GM12864 (cell line): ENCODE data around the gene HDAC4.

Experiments
- DNase-seq: peaks from one replicate; pipeline ENCODE4 v3.0.0-alpha.2; 2011; ENCODE audit warnings: low read depth
- H3K4me3 ChIP-seq: 2 replicates; pipeline ENCODE4 v1.5.1; 2011; ENCODE audit warnings: mild to moderate bottlenecking, low read depth, low read length, control low read depth
- TF ChIP-seq, protein P1 (sequence below): IDR thresholded peaks from 2 replicates; pipeline ENCODE4 v1.5.1; 2011; ENCODE audit warnings: low read depth, mild to moderate bottlenecking, moderate library complexity, low read length, control low read depth, inconsistent platforms; ENCODE audit errors: missing control alignments

Gene HDAC4

DNA sequence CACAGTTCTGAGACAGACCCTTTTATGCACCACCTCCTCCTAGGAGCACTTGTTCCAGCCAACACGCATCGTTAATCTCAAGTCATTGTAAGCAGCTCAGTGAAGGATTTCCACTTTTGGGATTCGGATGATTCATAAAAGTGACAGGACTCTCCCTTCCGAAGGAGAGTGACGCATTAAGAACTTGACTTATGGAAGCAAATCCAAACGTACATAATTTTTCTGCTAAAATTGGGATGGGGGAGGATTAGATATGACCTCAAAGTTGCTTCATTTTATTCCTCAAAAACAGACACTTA lies 387.2 kb downstream of the HDAC4 start:
- TF ChIP-seq, protein P1, sequence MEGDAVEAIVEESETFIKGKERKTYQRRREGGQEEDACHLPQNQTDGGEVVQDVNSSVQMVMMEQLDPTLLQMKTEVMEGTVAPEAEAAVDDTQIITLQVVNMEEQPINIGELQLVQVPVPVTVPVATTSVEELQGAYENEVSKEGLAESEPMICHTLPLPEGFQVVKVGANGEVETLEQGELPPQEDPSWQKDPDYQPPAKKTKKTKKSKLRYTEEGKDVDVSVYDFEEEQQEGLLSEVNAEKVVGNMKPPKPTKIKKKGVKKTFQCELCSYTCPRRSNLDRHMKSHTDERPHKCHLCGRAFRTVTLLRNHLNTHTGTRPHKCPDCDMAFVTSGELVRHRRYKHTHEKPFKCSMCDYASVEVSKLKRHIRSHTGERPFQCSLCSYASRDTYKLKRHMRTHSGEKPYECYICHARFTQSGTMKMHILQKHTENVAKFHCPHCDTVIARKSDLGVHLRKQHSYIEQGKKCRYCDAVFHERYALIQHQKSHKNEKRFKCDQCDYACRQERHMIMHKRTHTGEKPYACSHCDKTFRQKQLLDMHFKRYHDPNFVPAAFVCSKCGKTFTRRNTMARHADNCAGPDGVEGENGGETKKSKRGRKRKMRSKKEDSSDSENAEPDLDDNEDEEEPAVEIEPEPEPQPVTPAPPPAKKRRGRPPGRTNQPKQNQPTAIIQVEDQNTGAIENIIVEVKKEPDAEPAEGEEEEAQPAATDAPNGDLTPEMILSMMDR = no peak
- DNase-seq = no peak

DNA sequence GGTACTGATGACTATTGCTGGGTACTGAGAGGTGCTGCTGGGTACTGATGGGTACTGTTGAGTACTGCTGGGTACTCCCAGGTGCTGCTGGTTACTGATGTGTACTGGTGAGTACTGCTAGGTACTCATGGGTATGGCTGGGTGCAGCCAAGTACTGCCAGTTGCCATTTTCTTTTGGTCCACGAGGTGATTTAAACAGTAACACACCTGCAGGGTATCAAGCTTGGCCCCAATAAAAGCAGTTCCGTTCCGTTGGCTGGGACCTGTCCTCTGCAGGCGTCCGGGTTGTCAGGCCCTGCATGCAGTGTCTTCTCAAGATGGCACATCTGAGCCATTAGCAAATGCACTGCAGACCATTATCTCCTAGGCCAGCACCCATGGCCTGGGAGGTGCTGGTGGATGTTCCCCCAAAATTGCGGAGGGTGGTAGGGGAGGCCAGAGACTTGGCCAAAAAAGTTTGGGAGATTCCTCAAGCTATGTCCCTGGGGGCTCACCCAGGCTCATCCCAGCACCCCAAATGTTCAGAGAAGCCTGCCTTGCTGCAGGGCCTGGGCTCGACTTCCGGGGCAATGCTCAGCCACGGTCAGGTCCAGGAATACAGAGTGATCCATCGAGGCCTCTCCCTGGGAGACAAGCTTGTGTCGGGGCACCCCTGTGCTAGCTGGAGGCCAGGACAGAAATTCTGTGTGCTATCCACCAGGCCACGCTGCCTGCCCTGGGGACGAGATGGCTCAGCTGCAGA lies 387.7 kb downstream of the HDAC4 start:
- DNase-seq = no peak
- H3K4me3 ChIP-seq = no peak overlapping the region

More for the DNA sequence above, 387.2 kb downstream of the HDAC4 start:
- no peak overlapping the region for H3K4me3 ChIP-seq

GRCh38 chr2:239012228-239012627 lies 388.6 kb downstream of the HDAC4 start:
- TF ChIP-seq, protein P1 = no peak
- DNase-seq = no peak
- no peak overlapping the region for H3K4me3 ChIP-seq

More for the DNA sequence above, 387.7 kb downstream of the HDAC4 start:
- TF ChIP-seq, protein P1 = no peak

- H3K4me3 ChIP-seq = no peak overlapping the region
- TF ChIP-seq, protein P1 = no peak
- DNase-seq = no peak
Measured at GRCh38 chr2:239009589-239009961, 391.2 kb downstream of the HDAC4 start.

DNA sequence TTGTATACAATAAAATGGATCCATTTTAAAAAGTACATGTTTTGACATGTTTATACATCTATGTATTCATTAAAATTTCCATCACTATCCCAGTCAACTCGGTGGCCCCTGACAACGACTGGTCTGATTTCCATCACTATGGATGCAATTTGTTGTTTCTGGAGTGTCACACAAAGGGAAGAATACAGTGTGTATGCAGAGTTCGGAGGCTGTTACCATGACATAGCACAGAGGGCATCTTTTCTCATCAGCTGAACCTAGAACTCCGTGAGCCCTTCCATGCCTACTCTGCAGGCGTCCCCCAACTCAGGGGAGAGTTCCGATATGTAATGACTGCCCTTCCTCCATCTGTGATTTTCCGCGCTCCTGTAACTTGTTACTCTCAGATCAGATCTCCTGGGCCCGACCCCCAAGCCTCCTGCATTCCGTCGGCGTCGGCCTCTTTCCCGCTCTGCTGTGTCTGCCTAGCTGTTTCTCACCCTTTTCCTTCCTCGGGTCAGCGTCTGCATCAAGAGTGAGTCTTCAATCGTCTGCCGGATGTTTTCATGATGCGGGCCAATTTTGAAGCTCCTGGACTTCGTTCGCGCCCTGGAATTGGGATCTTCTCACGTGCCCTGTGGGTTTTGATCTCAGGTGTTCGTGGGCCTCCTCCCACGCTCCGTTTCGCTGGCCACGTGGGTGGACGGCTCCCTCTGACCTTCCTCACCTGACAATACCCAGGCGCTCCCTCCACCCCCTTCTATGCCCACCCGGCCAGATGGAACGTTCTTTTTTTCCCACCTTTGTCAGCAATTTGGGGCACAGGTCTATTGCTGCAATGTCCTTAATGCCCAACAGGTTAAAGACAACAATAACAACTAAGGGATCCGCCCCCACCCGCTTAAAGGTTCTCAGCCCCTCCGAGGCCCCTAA lies 391.9 kb downstream of the HDAC4 start:
- DNase-seq = no peak
- no peak overlapping the region for H3K4me3 ChIP-seq
- TF ChIP-seq, protein P1 = no peak

DNA sequence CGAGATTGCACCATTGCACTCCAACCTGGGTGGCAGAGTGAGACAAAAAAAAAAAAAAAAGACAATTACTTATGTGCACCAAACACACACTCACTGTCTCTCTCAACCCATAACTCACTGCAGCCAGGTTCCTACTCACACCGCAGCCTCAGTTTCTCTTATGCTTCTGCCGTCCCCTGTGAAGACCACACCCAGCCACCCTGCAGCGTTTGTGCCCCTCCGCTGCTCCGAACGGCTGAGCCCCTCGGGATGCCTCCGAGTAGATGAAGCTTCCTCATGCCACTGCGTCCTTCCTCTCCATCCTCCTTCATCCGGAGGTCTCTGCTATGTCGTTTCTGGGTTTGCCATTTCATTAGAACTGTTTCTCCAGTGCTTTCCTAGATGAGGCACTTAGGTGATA lies 392.8 kb downstream of the HDAC4 start:
- no peak for DNase-seq
- no peak overlapping the region for H3K4me3 ChIP-seq
- TF ChIP-seq, protein P1 = no peak
